GM18526 (cell line): ENCODE data around the gene HIP1.

Experiments used
- POLR2A ChIP-seq: IDR thresholded peaks from 3 replicates; pipeline ENCODE4 v1.6.1; 2011; ENCODE audit not compliant: insufficient read length; ENCODE audit errors: extremely low read depth

The HIP1 gene

GRCh38 chr7:75652788-75653187 lies 86.0 kb downstream of the HIP1 start:
- no peak for TF ChIP-seq POLR2A

GRCh38 chr7:75650681-75651080 lies 88.1 kb downstream of the HIP1 start:
- TF ChIP-seq POLR2A: no peak

- no peak for TF ChIP-seq POLR2A
Measured at GRCh38 chr7:75650062-75650461, 88.7 kb downstream of the HIP1 start.

- no peak for TF ChIP-seq POLR2A
Measured at GRCh38 chr7:75649462-75649861, 89.3 kb downstream of the HIP1 start.

- no peak for TF ChIP-seq POLR2A
Measured at GRCh38 chr7:75647709-75648438, 90.9 kb downstream of the HIP1 start.

GRCh38 chr7:75646571-75647102 lies 92.1 kb downstream of the HIP1 start:
- no peak for TF ChIP-seq POLR2A

GRCh38 chr7:75645570-75645969 lies 93.2 kb downstream of the HIP1 start:
- no peak for TF ChIP-seq POLR2A

- no peak for TF ChIP-seq POLR2A
Measured at GRCh38 chr7:75644589-75644988, 94.2 kb downstream of the HIP1 start.

- TF ChIP-seq POLR2A: no peak
Measured at GRCh38 chr7:75642810-75643486, 95.8 kb downstream of the HIP1 start.

GRCh38 chr7:75640201-75640600 lies 98.5 kb downstream of the HIP1 start:
- TF ChIP-seq POLR2A: no peak

GRCh38 chr7:75639886-75640190 lies 98.9 kb downstream of the HIP1 start:
- TF ChIP-seq POLR2A: no peak

- no peak for TF ChIP-seq POLR2A
Measured at GRCh38 chr7:75639071-75639885, 99.5 kb downstream of the HIP1 start.

- no peak for TF ChIP-seq POLR2A
Measured at GRCh38 chr7:75638594-75639070, 100.1 kb downstream of the HIP1 start.

- TF ChIP-seq POLR2A: no peak
Measured at GRCh38 chr7:75637854-75638593, 100.7 kb downstream of the HIP1 start.

- no peak for TF ChIP-seq POLR2A
Measured at GRCh38 chr7:75635036-75635435, 103.7 kb downstream of the HIP1 start.
